Measurements from ENCODE around the gene ATP6V0B. TPM values are rescaled to one million over a fixed set of nuclear protein-coding genes. Genes with fewer than 3 reads are reported as not detected.

ATP6V0B gene
- total RNA-seq, 1 donor, result 104 TPM

GRCh38 chr1:43952731-43953346 lies 21.9 kb upstream of the ATP6V0B start:
- TF ChIP-seq, protein P1, sequence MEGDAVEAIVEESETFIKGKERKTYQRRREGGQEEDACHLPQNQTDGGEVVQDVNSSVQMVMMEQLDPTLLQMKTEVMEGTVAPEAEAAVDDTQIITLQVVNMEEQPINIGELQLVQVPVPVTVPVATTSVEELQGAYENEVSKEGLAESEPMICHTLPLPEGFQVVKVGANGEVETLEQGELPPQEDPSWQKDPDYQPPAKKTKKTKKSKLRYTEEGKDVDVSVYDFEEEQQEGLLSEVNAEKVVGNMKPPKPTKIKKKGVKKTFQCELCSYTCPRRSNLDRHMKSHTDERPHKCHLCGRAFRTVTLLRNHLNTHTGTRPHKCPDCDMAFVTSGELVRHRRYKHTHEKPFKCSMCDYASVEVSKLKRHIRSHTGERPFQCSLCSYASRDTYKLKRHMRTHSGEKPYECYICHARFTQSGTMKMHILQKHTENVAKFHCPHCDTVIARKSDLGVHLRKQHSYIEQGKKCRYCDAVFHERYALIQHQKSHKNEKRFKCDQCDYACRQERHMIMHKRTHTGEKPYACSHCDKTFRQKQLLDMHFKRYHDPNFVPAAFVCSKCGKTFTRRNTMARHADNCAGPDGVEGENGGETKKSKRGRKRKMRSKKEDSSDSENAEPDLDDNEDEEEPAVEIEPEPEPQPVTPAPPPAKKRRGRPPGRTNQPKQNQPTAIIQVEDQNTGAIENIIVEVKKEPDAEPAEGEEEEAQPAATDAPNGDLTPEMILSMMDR (IDR thresholded peaks at IDR 0.05; ENCODE audit: insufficient read depth, low read depth, low read length), result no peak
- no peak overlapping the region for H3K4me3 ChIP-seq (ENCODE audit: low read depth, low read length)
- DNase-seq (ENCODE audit: low read depth), result no peak

- DNase-seq (ENCODE audit: low read depth), result no peak
- TF ChIP-seq, protein P1 (IDR thresholded peaks at IDR 0.05; ENCODE audit: insufficient read depth, low read depth, low read length), result no peak
- no peak overlapping the region for H3K4me3 ChIP-seq (ENCODE audit: low read depth, low read length)
Measured at GRCh38 chr1:43953361-43953760, 21.4 kb upstream of the ATP6V0B start.

DNA sequence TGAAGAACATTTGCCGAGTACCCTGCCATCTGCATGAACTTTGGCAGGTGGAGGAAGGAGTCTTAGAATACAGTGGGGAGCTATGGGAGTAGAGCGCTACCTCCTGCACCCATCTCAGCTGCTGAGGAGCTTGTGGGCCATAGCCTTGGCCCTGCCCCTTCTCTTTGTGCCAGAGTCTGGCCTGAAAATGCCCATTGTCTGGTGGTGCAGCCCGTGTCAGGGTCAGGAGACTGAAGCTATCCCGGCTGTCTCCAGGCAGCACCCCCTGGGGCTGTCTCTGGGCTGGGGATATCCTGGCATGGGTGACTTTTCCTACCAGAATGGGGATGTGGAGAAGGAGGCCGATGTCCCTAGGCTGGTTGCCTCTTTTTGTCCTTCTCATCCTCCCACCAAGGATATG lies 20.7 kb upstream of the ATP6V0B start:
- H3K4me3 ChIP-seq (ENCODE audit: low read depth, low read length), result no peak overlapping the region
- TF ChIP-seq, protein P1 (IDR thresholded peaks at IDR 0.05; ENCODE audit: insufficient read depth, low read depth, low read length), result no peak
- no peak for DNase-seq (ENCODE audit: low read depth)

DNA sequence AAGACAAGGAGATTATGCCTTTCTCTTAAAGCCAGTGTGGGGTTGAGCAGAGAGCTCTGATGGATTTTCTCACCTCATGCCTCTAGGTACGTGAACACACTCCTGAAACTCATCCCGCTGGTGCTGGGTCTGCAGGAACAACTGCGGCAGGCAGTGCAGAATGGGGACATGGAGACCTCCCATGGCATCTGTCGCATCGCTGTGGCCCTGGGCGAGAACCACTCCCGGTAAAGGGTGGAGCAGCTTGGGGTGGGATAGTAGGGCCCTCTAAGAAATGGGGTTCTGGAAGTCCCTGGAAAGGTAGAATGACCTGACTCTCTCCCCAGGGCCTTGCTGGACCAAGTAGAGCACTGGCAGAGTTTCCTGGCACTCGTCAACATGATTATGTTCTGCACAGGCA lies 18.5 kb upstream of the ATP6V0B start:
- H3K4me3 ChIP-seq (ENCODE audit: low read depth, low read length), result no peak overlapping the region
- DNase-seq (ENCODE audit: low read depth), result no peak
- TF ChIP-seq, protein P1 (IDR thresholded peaks at IDR 0.05; ENCODE audit: insufficient read depth, low read depth, low read length), result no peak

GRCh38 chr1:43957407-43958040 lies 17.2 kb upstream of the ATP6V0B start:
- TF ChIP-seq, protein P1 (IDR thresholded peaks at IDR 0.05; ENCODE audit: insufficient read depth, low read depth, low read length), result no peak
- H3K4me3 ChIP-seq (ENCODE audit: low read depth, low read length), result no peak overlapping the region
- no peak for DNase-seq (ENCODE audit: low read depth)

- no peak overlapping the region for H3K4me3 ChIP-seq (ENCODE audit: low read depth, low read length)
- TF ChIP-seq, protein P1 (IDR thresholded peaks at IDR 0.05; ENCODE audit: insufficient read depth, low read depth, low read length), result no peak
- no peak for DNase-seq (ENCODE audit: low read depth)
Measured at GRCh38 chr1:43958351-43959255, 16.2 kb upstream of the ATP6V0B start.
